Fibroblast of villous mesenchyme (primary cell): Measurements from ENCODE around the gene MT4. TPM values are rescaled to one million over a fixed set of nuclear protein-coding genes. Genes with fewer than 3 reads are reported as not detected.

Experiments used
- DNase-seq: peaks from one replicate; pipeline ENCODE4 v3.0.0-alpha.2; 2010; ENCODE audit warnings: low read depth
- H3K4me3 ChIP-seq: 2 replicates; pipeline ENCODE4 v1.5.1; 2011; ENCODE audit warnings: low read depth, mild to moderate bottlenecking, low read length
- CTCF ChIP-seq: IDR thresholded peaks from 2 replicates; pipeline ENCODE4 v1.5.1; 2012; ENCODE audit warnings: low read depth, mild to moderate bottlenecking, low read length; ENCODE audit not compliant: insufficient read depth
- total RNA-seq: library from RNA; depleted of rRNA; stranded (reverse); fragments of >200 nt; gene quantifications from 2 replicates; pipeline ENCODE4 v1.2.3, GENCODE V29; 2012

MT4 gene
- total RNA-seq, 1 donor: not detected

DNA sequence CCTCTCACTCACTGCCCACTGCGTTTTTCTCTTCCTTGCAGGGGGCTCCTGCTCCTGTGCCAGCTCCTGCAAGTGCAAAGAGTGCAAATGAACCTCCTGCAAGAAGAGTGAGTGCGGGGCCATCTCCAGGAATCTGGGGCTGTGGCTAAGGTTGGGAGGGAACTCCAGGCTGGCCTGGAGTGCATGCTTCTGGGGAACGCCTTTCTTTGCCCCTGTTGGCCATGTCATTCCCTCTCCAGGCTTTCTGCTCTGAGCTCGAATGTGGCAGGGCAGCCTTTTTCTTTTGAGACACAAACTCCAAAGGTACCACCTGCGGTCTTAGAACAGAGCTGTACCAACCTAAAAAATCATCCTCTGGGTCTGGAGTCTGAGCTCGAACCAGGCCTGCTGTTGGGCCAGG lies 53.3 kb downstream of the MT4 start:
- no peak for DNase-seq
- no peak for TF ChIP-seq CTCF
- H3K4me3 ChIP-seq: no peak overlapping the region

Other genes starting within 250 kb of the MT4 start
- gene AMFR, start 139.5 kb upstream of the MT4 start, total RNA-seq: 244 and 302 TPM in 2 replicates
- gene NUDT21, start 113.7 kb upstream of the MT4 start, total RNA-seq: 59.9 and 83.8 TPM in 2 replicates
- 65.6 and 74.7 TPM in 2 replicates for gene OGFOD1, start 113.5 kb upstream of the MT4 start, total RNA-seq
- 48.3 and 60.5 TPM in 2 replicates for gene BBS2, start 45.0 kb upstream of the MT4 start, total RNA-seq
- gene MT3, start 24.5 kb downstream of the MT4 start, total RNA-seq: not detected in 2 replicates
- 21.2 and 76.0 TPM in 2 replicates for gene MT2A, start 43.5 kb downstream of the MT4 start, total RNA-seq
- 21.6 and 108 TPM in 2 replicates for gene MT1E, start 60.7 kb downstream of the MT4 start, total RNA-seq
- gene MT1M, start 67.6 kb downstream of the MT4 start, total RNA-seq: 1.3 TPM in 1 of 2 replicates, not detected in the other
- 1.3 and 1.9 TPM in 2 replicates for gene MT1A, start 73.6 kb downstream of the MT4 start, total RNA-seq
- gene MT1B, start 86.8 kb downstream of the MT4 start, total RNA-seq: not detected in 2 replicates
- gene MT1F, start 92.9 kb downstream of the MT4 start, total RNA-seq: not detected in 2 replicates
- gene MT1G, start 103.0 kb downstream of the MT4 start, total RNA-seq: not detected in 2 replicates
- not detected in 2 replicates for gene MT1H, start 104.7 kb downstream of the MT4 start, total RNA-seq
- gene MT1X, start 117.4 kb downstream of the MT4 start, total RNA-seq: 24.2 and 40.3 TPM in 2 replicates
- 54.1 and 60.9 TPM in 2 replicates for gene NUP93, start 165.1 kb downstream of the MT4 start, total RNA-seq